ENCODE measurements around the gene POLR2L. TPM values are rescaled to one million over a fixed set of nuclear protein-coding genes. Genes with fewer than 3 reads are reported as not detected.

POLR2L gene
- total and polyA plus RNA-seq, 2 of the 13 experiments (the other 11 are each of a cell fraction or from before 2014, with no cell fraction given): 104 to 114 TPM

DNA sequence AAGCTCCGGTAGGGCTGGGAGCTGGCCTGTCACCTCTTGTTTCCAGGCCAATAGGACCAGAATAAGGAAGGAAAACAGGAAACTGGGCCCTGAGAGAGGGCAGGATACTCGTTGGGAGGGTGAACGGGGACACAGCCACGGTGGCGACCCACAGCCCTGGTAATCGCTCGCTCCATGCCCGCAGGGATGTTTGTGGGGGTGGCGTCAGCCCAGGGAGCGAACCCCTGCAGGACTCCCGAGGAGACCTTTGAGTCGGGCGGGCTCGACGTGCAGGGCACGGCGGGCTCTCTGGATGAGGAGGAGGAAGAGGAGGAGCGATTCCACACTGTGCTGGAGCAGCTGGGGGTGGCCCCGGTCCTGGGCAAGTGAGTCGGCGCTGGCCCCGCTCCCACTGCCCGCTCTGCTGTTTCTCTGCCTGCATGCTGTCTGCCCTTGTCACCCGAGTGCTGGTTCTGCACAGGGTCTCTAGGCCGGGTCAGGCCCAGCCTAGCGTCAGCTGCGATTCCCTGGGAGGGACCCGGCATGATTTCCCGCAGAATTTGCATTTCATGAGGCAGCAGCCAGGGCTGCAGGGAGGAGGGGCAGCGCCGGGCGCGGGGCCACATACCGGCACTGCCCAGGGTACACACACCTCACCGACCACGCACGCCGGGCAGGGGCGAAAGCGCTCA, 13.0 kb downstream of the POLR2L start (continued):
- no peak for TF ChIP-seq ZFP62 (CRISPR knock-in tag; IDR thresholded peaks at IDR 0.05)
- TF ChIP-seq XRCC5 (optimal IDR thresholded peaks at IDR 0.05; ENCODE audit: low read length): no peak
- TF ChIP-seq ZC3H13 (CRISPR knock-in tag; IDR thresholded peaks at IDR 0.05): 0 out of 2 replicates have a peak, but pooled peaks have one; percentile 9
- TF ChIP-seq, protein P1, sequence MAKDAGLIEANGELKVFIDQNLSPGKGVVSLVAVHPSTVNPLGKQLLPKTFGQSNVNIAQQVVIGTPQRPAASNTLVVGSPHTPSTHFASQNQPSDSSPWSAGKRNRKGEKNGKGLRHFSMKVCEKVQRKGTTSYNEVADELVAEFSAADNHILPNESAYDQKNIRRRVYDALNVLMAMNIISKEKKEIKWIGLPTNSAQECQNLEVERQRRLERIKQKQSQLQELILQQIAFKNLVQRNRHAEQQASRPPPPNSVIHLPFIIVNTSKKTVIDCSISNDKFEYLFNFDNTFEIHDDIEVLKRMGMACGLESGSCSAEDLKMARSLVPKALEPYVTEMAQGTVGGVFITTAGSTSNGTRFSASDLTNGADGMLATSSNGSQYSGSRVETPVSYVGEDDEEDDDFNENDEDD (CRISPR knock-in tag; IDR thresholded peaks at IDR 0.05; ENCODE audit: borderline replicate concordance): no peak
- no peak for TF ChIP-seq HDAC1 (CRISPR knock-in tag; IDR thresholded peaks at IDR 0.05)
- TF ChIP-seq, protein P2, sequence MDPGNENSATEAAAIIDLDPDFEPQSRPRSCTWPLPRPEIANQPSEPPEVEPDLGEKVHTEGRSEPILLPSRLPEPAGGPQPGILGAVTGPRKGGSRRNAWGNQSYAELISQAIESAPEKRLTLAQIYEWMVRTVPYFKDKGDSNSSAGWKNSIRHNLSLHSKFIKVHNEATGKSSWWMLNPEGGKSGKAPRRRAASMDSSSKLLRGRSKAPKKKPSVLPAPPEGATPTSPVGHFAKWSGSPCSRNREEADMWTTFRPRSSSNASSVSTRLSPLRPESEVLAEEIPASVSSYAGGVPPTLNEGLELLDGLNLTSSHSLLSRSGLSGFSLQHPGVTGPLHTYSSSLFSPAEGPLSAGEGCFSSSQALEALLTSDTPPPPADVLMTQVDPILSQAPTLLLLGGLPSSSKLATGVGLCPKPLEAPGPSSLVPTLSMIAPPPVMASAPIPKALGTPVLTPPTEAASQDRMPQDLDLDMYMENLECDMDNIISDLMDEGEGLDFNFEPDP (CRISPR knock-in tag; conservative IDR thresholded peaks at IDR 0.05): 0 out of 2 replicates have a peak, but pooled peaks have one; percentile 29
- no peak for TF ChIP-seq ZNF3 (CRISPR knock-in tag; IDR thresholded peaks at IDR 0.05)
- peak; percentile 51; the same call in 1 of the 2 replicates for TF ChIP-seq HNRNPL (IDR thresholded peaks at IDR 0.05; ENCODE audit: low read depth, low read length)
- TF ChIP-seq BHLHE40 (IDR thresholded peaks at IDR 0.05; ENCODE audit: low read length): no peak

GRCh38 chr11:828506-829175, 13.7 kb downstream of the POLR2L start:
- Histone ChIP-seq H2AFZ (ENCODE audit: low read length) (no peak overlapping the region), H3K4me2 (ENCODE audit: low read depth, low read length) (peak overlapping the region; percentile 91; the same call in 1 of the 2 replicates), H3K4me3 (replicated peaks in 1 of 3; ENCODE audit: insufficient read depth in 1 of 3, low read depth in 2 of 3, low read length in 3 of 3) (peak overlapping the region in 1 of 3 experiments; percentile 80; a peak in 1 of 6 replicates), H3K27me3 (ENCODE audit: control insufficient read depth in 1 of 2, insufficient read depth in 2 of 2, low read length in 2 of 2) (no peaks in the 10 kb centered on the region), H3K79me2 (ENCODE audit: insufficient read depth, low read length) (peaks cover 2% of the 10 kb centered on the region), H3K4me1 (ENCODE audit: insufficient read depth, low read length) (peaks cover 71% of the 10 kb centered on the region), H3K9ac (ENCODE audit: insufficient read depth, low read depth, low read length) (no peak overlapping the region), H3K27ac (ENCODE audit: extremely low read length, insufficient read depth, low read length) (no peak overlapping the region), H3K9me3 (ENCODE audit: low read length) (no peaks in the 10 kb centered on the region), H4K20me1 (ENCODE audit: insufficient read depth, low read length) (no peaks in the 10 kb centered on the region), H3K36me3 (replicated peaks in 1 of 2; ENCODE audit: control insufficient read depth in 1 of 2, insufficient read depth in 2 of 2, low read length in 2 of 2) (peaks cover 1 to 12% of the 10 kb centered on the region in 2 experiments; a peak in 2 of 5 replicates)
- BruUV-seq (replicated peaks): no TSS peak
- CTCF ChIA-PET (ENCODE audit: low intra/inter-chr PET ratio, low total read pairs): no interaction called here
- 82% methylated on average over 6 of the region's 21 CpGs for whole genome bisulfite sequencing (ENCODE audit: low lambda C conversion rate)
- POLR2A ChIA-PET: interaction anchor here (1.8 to 16.1 kb wide), 3 partner anchors 10 to 19 kb away, joined by 9 to 264 read pairs (median 141); partner anchors contain the start of genes PNPLA2, POLR2L, RPLP2 and TSPAN4
- in situ Hi-C loops (cut with HindIII; ENCODE audit: extremely low pct_ligation_motif_present, low pct_unique_long_range_greater_than_20kb) (no loop called here), intact Hi-C loops (cut with micrococcal nuclease; ENCODE audit: unreplicated experiment) (no loop called here)
- no peak for DNase-seq (ENCODE audit: low spot score)
- no peak for ATAC-seq
- TF ChIP-seq DZIP1 (CRISPR knock-in tag; IDR thresholded peaks at IDR 0.05) (0 out of 2 replicates have a peak, but pooled peaks have one; percentile 10), ZNF382 (CRISPR knock-in tag; IDR thresholded peaks at IDR 0.05; ENCODE audit: borderline replicate concordance) (no peak)
- no peak for FAIRE-seq
